H1 (cell line): ENCODE measurements around the gene MSI2.

Experiments
- CBX8 ChIP-seq: fragments of 300-800, 300-1000 bp; sonication (generic); IDR thresholded peaks from 2 replicates; pipeline ENCODE4 v1.7.1; 2016; ENCODE audit warnings: low read depth, low read length, borderline replicate concordance
- EZH2 ChIP-seq: fragments of 200-600 bp; sonication (generic); IDR thresholded peaks from 2 replicates; pipeline ENCODE4 v1.7.1; 2012; ENCODE audit warnings: low read depth, mild to moderate bottlenecking, moderate library complexity, low read length, inconsistent platforms; ENCODE audit not compliant: severe bottlenecking
- HDAC6 ChIP-seq: IDR thresholded peaks from one replicate; pipeline ENCODE4 v1.7.1; 2012; ENCODE audit warnings: low read depth, mild to moderate bottlenecking, inconsistent platforms, low read length, moderate library complexity
- JUN ChIP-seq: IDR thresholded peaks from 2 replicates; pipeline ENCODE4 v1.6.1; 2011; ENCODE audit warnings: low read depth, mild to moderate bottlenecking, improper control_type of control experiment, low read length
- NANOG ChIP-seq: IDR thresholded peaks from 2 replicates; pipeline ENCODE4 v1.6.1; 2011; ENCODE audit warnings: low read length, low read depth, mild to moderate bottlenecking, inconsistent platforms; ENCODE audit not compliant: insufficient read depth, poor library complexity, severe bottlenecking
- SUZ12 ChIP-seq: fragments of 200-600 bp; sonication (generic); IDR thresholded peaks from 2 replicates; pipeline ENCODE4 v1.6.1; 2012; ENCODE audit warnings: mild to moderate bottlenecking, inconsistent platforms, low read length, moderate library complexity, mixed read lengths
- ZNF274 ChIP-seq: IDR thresholded peaks from 2 replicates; pipeline ENCODE4 v1.7.0; 2012; ENCODE audit warnings: low read length, borderline replicate concordance; ENCODE audit errors: extremely low read depth
- TF ChIP-seq, protein P1 (sequence below), 3 experiments: IDR thresholded peaks; 1 replicate in 2 of 3; 2 replicates in 1 of 3; pipeline versions ENCODE4 v1.5.1 to v1.6.1; 2011; ENCODE audit warnings: low read length in 3 of 3, mild to moderate bottlenecking in 3 of 3, inconsistent platforms in 2 of 3, low read depth in 1 of 3, moderate library complexity in 1 of 3; ENCODE audit not compliant: insufficient read depth in 1 of 3; ENCODE audit errors: control extremely low read depth in 1 of 3

GRCh38 chr17:57264250-57264649, 7.9 kb downstream of the MSI2 start:
- TF ChIP-seq, protein P1, sequence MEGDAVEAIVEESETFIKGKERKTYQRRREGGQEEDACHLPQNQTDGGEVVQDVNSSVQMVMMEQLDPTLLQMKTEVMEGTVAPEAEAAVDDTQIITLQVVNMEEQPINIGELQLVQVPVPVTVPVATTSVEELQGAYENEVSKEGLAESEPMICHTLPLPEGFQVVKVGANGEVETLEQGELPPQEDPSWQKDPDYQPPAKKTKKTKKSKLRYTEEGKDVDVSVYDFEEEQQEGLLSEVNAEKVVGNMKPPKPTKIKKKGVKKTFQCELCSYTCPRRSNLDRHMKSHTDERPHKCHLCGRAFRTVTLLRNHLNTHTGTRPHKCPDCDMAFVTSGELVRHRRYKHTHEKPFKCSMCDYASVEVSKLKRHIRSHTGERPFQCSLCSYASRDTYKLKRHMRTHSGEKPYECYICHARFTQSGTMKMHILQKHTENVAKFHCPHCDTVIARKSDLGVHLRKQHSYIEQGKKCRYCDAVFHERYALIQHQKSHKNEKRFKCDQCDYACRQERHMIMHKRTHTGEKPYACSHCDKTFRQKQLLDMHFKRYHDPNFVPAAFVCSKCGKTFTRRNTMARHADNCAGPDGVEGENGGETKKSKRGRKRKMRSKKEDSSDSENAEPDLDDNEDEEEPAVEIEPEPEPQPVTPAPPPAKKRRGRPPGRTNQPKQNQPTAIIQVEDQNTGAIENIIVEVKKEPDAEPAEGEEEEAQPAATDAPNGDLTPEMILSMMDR (IDR thresholded peaks at IDR 0.05; ENCODE audit: control extremely low read depth in 1 of 3, insufficient read depth in 1 of 3, low read depth in 1 of 3, low read length in 3 of 3) = no peak
- TF ChIP-seq JUN (no peak), HDAC6 (no peak), ZNF274 (no peak), SUZ12 (no peak), CBX8 (no peak), NANOG (no peak), EZH2 (no peak)
